Muscle of leg (tissue), 16 donors: ENCODE results near the gene CBR4. TPM values are rescaled to one million over a fixed set of nuclear protein-coding genes. Genes with fewer than 3 reads are reported as not detected.
A peak's percentile ranks its signal among the peaks of the same experiment; 100 is the strongest.

Experiments
- DNase-seq: peaks from one replicate; pipeline ENCODE4 v3.0.0; 2013
- H3K27ac ChIP-seq: one replicate; pipeline ENCODE4 v1.5.1; 2013; ENCODE audit warnings: mild to moderate bottlenecking, low read length, control low read depth
- H3K27me3 ChIP-seq: one replicate; pipeline ENCODE4 v1.6.1; 2013; ENCODE audit warnings: low read length; ENCODE audit not compliant: control insufficient read depth, insufficient read depth
- H3K36me3 ChIP-seq: one replicate; pipeline ENCODE4 v1.6.1; 2013; ENCODE audit warnings: low read length; ENCODE audit not compliant: control insufficient read depth, insufficient read depth
- H3K4me1 ChIP-seq: one replicate; pipeline ENCODE4 v1.6.1; 2013; ENCODE audit warnings: low read length; ENCODE audit not compliant: control insufficient read depth, insufficient read depth
- H3K4me3 ChIP-seq: one replicate; pipeline ENCODE4 v1.5.1; 2013; ENCODE audit warnings: low read length, control low read depth
- H3K9me3 ChIP-seq: replicated peaks from 2 replicates; pipeline ENCODE4 v1.6.1; 2013; ENCODE audit warnings: low read depth, low read length; ENCODE audit not compliant: control insufficient read depth
- WGBS: methylation state at CpG from one replicate; pipeline ENCODE4 v1.1.5; 2013; ENCODE audit warnings: missing lambda C conversion rate; ENCODE audit not compliant: insufficient coverage; 5-methylcytosine and 5-hydroxymethylcytosine counted together
- long read RNA-seq, 11 donors: transcript quantifications; one replicate each; lab custom pipeline, GENCODE V29; 2026
- polyA plus RNA-seq, 8 donors: library from polyadenylated mRNA; unstranded; fragments of 120-200 nt; gene quantifications; one replicate each; pipeline versions ENCODE4 v1.2.1 to v1.2.3, GENCODE V29; 2013; ENCODE audit warnings: inconsistent platforms in 1 of 8, low replicate concordance in 1 of 8; ENCODE audit not compliant: insufficient read length in 8 of 8, insufficient read depth in 1 of 8
- total RNA-seq: library from RNA; stranded (reverse); fragments of 120-200 nt; gene quantifications from one replicate; pipeline ENCODE4 v1.2.4, GENCODE V29; 2013

The CBR4 gene
- total RNA-seq (18.8 TPM), polyA plus RNA-seq (10 to 100 TPM; 14.1 to 23.9 (median 17.9) TPM)
- long read RNA-seq, donor 1, partial matches to known transcripts, result 0 of 2 reads
- long read RNA-seq, donor 1, other reads (novel, unspliced or antisense), result 0 of 2 reads
- long read RNA-seq, donor 2, partial matches to known transcripts, result 0 of 1 reads
- long read RNA-seq, donor 2, other reads (novel, unspliced or antisense), result 0 of 1 reads
- long read RNA-seq, donor 3, transcript CBR4-201 (5 exons, 3,443 nt), result major isoform, 9 of 17 reads
- long read RNA-seq, donor 3, partial matches to known transcripts, result 0 of 17 reads
- long read RNA-seq, donor 3, other reads (novel, unspliced or antisense), result 5 of 17 reads
- long read RNA-seq, donor 4, partial matches to known transcripts, result 0 of 4 reads
- long read RNA-seq, donor 4, other reads (novel, unspliced or antisense), result 0 of 4 reads
- long read RNA-seq, donor 5, transcript CBR4-201 (5 exons, 3,443 nt), result major isoform, 6 of 44 reads
- long read RNA-seq, donor 5, partial matches to known transcripts, result 30 of 44 reads
- long read RNA-seq, donor 5, other reads (novel, unspliced or antisense), result 6 of 44 reads
- long read RNA-seq, donor 6, transcript CBR4-201 (5 exons, 3,443 nt), result major isoform, 5 of 7 reads
- long read RNA-seq, donor 6, partial matches to known transcripts, result 0 of 7 reads
- long read RNA-seq, donor 6, other reads (novel, unspliced or antisense), result 0 of 7 reads
- long read RNA-seq, donor 7, transcript CBR4-201 (5 exons, 3,443 nt), result major isoform, 8 of 24 reads
- long read RNA-seq, donor 7, partial matches to known transcripts, result 16 of 24 reads
- long read RNA-seq, donor 7, other reads (novel, unspliced or antisense), result 0 of 24 reads
- long read RNA-seq, donor 8, result 0 reads
- long read RNA-seq, donor 9, partial matches to known transcripts, result 0 of 1 reads
- long read RNA-seq, donor 9, other reads (novel, unspliced or antisense), result 0 of 1 reads
- long read RNA-seq, donor 10, transcript CBR4-201 (5 exons, 3,443 nt), result major isoform, 5 of 7 reads
- long read RNA-seq, donor 10, partial matches to known transcripts, result 0 of 7 reads
- long read RNA-seq, donor 10, other reads (novel, unspliced or antisense), result 0 of 7 reads
- long read RNA-seq, donor 11, partial matches to known transcripts, result 9 of 13 reads
- long read RNA-seq, donor 11, other reads (novel, unspliced or antisense), result 0 of 13 reads

GRCh38 chr4:169010125-169011023 lies at the start of gene CBR4:
Gene CBR4 (minus strand): TSS chr4:169010255. CDS start chr4:169010089, 166 bp downstream.
- Histone ChIP-seq H3K27me3 (no peaks in the 10 kb centered on the region), H3K4me1 (peaks cover 11% of the 10 kb centered on the region)
- under 1% methylated on average over 48 of the region's 54 CpGs for WGBS

DNA sequence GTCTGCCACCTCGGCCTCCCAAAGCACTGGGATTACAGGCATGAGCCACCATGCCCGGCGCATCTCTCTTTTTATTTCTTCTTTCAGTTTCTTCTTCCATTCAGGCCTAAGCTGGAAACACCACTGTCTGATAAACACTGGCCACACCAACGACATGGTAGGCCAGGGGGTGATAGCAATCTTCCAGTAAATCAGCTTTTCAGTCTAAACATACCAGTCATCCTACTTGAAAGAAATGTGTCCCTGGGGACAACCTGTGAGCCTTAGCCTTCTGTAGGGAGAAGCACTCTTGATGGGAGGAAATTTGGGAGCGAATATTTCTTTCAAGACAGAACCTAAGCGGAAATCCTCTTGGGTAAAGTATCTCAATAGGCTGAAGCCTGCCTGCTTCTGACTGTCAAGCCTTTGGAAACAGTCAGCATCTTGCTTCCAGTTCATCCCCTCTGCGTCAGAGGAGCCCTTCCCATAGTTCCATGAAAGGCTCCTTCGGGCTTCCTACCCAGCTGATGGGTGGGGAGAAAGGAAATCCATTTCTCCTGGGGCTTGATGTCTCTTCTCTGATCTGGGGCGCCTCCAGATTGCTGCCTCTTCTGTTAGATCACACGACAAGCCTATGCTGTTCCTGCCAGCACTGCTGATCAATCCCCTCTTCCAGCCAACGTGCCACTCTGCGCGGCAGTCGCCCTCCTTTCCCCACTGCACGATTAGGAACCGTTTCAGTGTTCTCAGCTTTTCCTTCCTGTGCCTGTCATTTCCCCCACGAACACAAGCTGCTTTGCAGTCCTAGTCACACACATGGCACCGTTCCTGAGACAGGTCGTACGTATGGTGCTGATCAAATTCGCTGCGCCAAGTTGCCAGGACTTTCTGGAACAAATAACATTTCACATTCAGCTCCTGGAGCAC lies 49.5 kb upstream of the CBR4 start:
- Histone ChIP-seq H3K36me3 (no peaks in the 10 kb centered on the region), H3K9me3 (no peaks in the 10 kb centered on the region), H3K27ac (peak overlapping the region; percentile 80), H3K4me3 (no peak overlapping the region), H3K27me3 (no peaks in the 10 kb centered on the region), H3K4me1 (peaks cover 39% of the 10 kb centered on the region)
- peak; percentile 84 for DNase-seq
- WGBS, result 38% methylated on average over 19 of the region's 22 CpGs

More at GRCh38 chr4:169010125-169011023, at the start of gene CBR4:
- Histone ChIP-seq H3K9me3 (no peaks in the 10 kb centered on the region), H3K4me3 (peak within 1 kb of the TSS; percentile 93), H3K36me3 (no peaks in the 10 kb centered on the region), H3K27ac (peak within 1 kb of the TSS; percentile 99)
- peak; percentile 100 for DNase-seq

GRCh38 chr4:169058312-169058711 lies 48.3 kb upstream of the CBR4 start:
- 76% methylated on average over 4 of the region's 7 CpGs for WGBS
- Histone ChIP-seq H3K27me3 (no peaks in the 10 kb centered on the region), H3K9me3 (no peaks in the 10 kb centered on the region), H3K4me3 (no peak overlapping the region), H3K36me3 (no peaks in the 10 kb centered on the region), H3K4me1 (peaks cover 29% of the 10 kb centered on the region), H3K27ac (peak overlapping the region; percentile 54)
- peak; percentile 36 for DNase-seq

- Histone ChIP-seq H3K4me1 (peaks cover 35% of the 10 kb centered on the region), H3K4me3 (no peak overlapping the region)
Measured at GRCh38 chr4:169054879-169055278, 44.8 kb upstream of the CBR4 start.

GRCh38 chr4:169052594-169052945 lies 42.5 kb upstream of the CBR4 start:
- Histone ChIP-seq H3K9me3 (no peaks in the 10 kb centered on the region), H3K4me3 (no peak overlapping the region), H3K4me1 (peaks cover 40% of the 10 kb centered on the region), H3K36me3 (no peaks in the 10 kb centered on the region), H3K27ac (peak overlapping the region; percentile 81), H3K27me3 (no peaks in the 10 kb centered on the region)
- DNase-seq, result no peak
- 17% methylated on average over 2 of the region's 6 CpGs for WGBS

More at GRCh38 chr4:169054879-169055278, 44.8 kb upstream of the CBR4 start:
- DNase-seq, result no peak
- 92% methylated on average over 5 of the region's 6 CpGs for WGBS
- no peak overlapping the region for H3K27ac ChIP-seq
- no peaks in the 10 kb centered on the region for H3K27me3 ChIP-seq
- no peaks in the 10 kb centered on the region for H3K9me3 ChIP-seq
- no peaks in the 10 kb centered on the region for H3K36me3 ChIP-seq

GRCh38 chr4:169051761-169052593 lies 41.9 kb upstream of the CBR4 start:
- DNase-seq, result peak; percentile 98
- H3K36me3 ChIP-seq, result no peaks in the 10 kb centered on the region
- 27% methylated on average over 3 of the region's 10 CpGs for WGBS
- H3K4me1 ChIP-seq, result peaks cover 42% of the 10 kb centered on the region
- no peak overlapping the region for H3K4me3 ChIP-seq
- H3K27ac ChIP-seq, result peak overlapping the region; percentile 81
- H3K9me3 ChIP-seq, result no peaks in the 10 kb centered on the region
- no peaks in the 10 kb centered on the region for H3K27me3 ChIP-seq

GRCh38 chr4:169050881-169051760 lies 41.1 kb upstream of the CBR4 start:
- Histone ChIP-seq H3K4me1 (peaks cover 45% of the 10 kb centered on the region), H3K36me3 (no peaks in the 10 kb centered on the region), H3K27ac (peak overlapping the region; percentile 81), H3K27me3 (no peaks in the 10 kb centered on the region), H3K4me3 (no peak overlapping the region), H3K9me3 (no peaks in the 10 kb centered on the region)
- WGBS, result 11% methylated on average over 5 of the region's 9 CpGs
- DNase-seq, result peak; percentile 97
